ENCODE results near the gene CYB5D1. TPM values are rescaled to one million over a fixed set of nuclear protein-coding genes. Genes with fewer than 3 reads are reported as not detected.

Gene CYB5D1
- total RNA-seq, 1 donor = 11.2 TPM

- DNase-seq (ENCODE audit: low read depth) = no peak
- H3K4me3 ChIP-seq (ENCODE audit: low read depth, low read length) = no peak overlapping the region
- no peak for TF ChIP-seq CTCF (IDR thresholded peaks at IDR 0.05; ENCODE audit: insufficient read depth, low read length)
Measured at GRCh38 chr17:7878234-7878633, 20.4 kb downstream of the CYB5D1 start.

GRCh38 chr17:7880076-7880868 lies 22.5 kb downstream of the CYB5D1 start:
- TF ChIP-seq CTCF (IDR thresholded peaks at IDR 0.05; ENCODE audit: insufficient read depth, low read length) = no peak
- H3K4me3 ChIP-seq (ENCODE audit: low read depth, low read length) = no peak overlapping the region
- no peak for DNase-seq (ENCODE audit: low read depth)

GRCh38 chr17:7881276-7882054 lies 23.7 kb downstream of the CYB5D1 start:
- TF ChIP-seq CTCF (IDR thresholded peaks at IDR 0.05; ENCODE audit: insufficient read depth, low read length) = no peak
- H3K4me3 ChIP-seq (ENCODE audit: low read depth, low read length) = no peak overlapping the region
- no peak for DNase-seq (ENCODE audit: low read depth)

- no peak for TF ChIP-seq CTCF (IDR thresholded peaks at IDR 0.05; ENCODE audit: insufficient read depth, low read length)
- H3K4me3 ChIP-seq (ENCODE audit: low read depth, low read length) = no peak overlapping the region
- no peak for DNase-seq (ENCODE audit: low read depth)
Measured at GRCh38 chr17:7882068-7882467, 24.3 kb downstream of the CYB5D1 start.

- TF ChIP-seq CTCF (IDR thresholded peaks at IDR 0.05; ENCODE audit: insufficient read depth, low read length) = no peak
- DNase-seq (ENCODE audit: low read depth) = no peak
- peak overlapping the region; percentile 22 for H3K4me3 ChIP-seq (ENCODE audit: low read depth, low read length)
Measured at GRCh38 chr17:7882629-7883028, 24.8 kb downstream of the CYB5D1 start.

- peak; percentile 64 for DNase-seq (ENCODE audit: low read depth)
- peak overlapping the region; percentile 59 for H3K4me3 ChIP-seq (ENCODE audit: low read depth, low read length)
- TF ChIP-seq CTCF (IDR thresholded peaks at IDR 0.05; ENCODE audit: insufficient read depth, low read length) = no peak
Measured at GRCh38 chr17:7883781-7884386, 26.1 kb downstream of the CYB5D1 start.
